ENCODE data around the gene MRC2.

GRCh38 chr17:62592341-62593099 lies 35.0 kb upstream of the MRC2 start:
- TF ChIP-seq CTCF (IDR thresholded peaks at IDR 0.05; ENCODE audit: low read length) (no peak), EZH2 (optimal IDR thresholded peaks at IDR 0.05; ENCODE audit: low read depth, low read length) (no peak)

Measured in MM.1S (cell line).